ENCODE data around the gene ZNF264.
"Not testable (repeated sequence)": the region's sequence is repeated elsewhere in the genome, so short reads cannot be mapped to it uniquely, and the experiment has no call there.

Gene ZNF264

DNA sequence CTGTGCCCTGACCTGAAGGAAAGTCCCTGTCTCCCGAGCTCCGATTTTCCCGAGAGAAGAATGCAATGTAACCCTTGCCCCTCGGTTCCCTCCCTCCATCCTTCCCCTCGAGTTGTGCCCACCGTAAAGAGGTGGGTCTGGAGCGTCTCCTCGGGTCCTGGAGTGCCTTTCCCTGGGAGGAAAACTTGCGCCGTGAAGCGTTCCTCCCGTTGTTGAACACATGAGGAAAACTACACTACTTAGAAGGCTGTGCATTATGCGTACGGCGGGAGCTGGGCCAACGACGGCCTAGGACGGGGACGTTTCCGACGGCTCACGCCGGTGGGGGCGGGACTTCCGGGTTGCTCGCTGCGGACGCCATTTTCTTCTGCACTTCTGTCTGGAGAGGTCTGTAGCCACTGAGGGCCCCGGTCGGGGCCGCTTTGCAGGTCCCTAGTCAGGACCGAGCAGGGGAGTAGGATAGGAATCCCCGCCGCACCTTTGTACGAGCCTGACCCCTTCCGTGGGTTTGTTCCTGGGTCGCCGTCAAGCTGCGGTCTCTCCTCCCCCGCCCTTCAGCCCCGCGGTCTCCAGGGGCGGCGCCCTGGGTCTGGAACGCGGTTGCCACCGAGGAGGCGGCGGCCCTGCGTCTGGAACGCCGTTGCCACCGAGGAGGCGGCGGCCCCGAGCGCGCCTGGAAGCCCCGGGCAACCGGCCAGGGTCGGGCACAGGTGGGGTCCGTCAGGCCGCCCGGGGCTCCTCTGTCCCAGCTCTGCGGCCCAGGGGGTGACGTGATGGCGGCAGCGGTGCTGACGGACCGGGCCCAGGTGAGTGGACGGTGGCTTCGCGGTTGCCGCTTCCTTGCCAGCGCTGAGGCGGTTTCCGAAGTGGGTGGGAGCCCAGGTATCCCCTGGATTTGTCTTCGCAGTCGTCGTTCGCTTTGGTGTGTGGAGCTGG lies at the start of gene ZNF264:
TSS of gene ZNF264 (plus strand) at position 360 of the 936 bp plus-strand sequence. CDS start at position 774, 414 bp downstream.
- DNase-seq (ENCODE audit: low read depth) = peak; percentile 70

DNA sequence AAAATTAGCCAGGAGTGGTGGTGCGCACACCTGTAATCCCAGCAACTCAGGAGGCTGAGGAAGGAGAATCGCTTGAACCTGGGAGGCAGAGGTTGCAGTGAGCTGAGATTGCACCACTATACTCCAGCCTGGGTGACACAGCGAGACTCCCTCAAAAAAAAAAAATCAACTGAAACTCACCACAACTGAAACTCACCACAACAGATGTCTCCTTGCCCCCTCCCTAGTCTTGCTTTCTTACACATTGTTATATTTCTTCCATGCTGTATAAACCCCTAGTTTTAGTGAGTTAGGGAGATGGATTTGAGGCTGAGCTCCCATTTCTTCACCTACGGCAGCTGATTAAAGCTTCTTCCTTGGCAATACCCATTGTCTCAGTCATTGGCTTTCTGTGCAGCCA lies 49.6 kb upstream of the ZNF264 start:
- no peak for DNase-seq (ENCODE audit: low read depth)

DNA sequence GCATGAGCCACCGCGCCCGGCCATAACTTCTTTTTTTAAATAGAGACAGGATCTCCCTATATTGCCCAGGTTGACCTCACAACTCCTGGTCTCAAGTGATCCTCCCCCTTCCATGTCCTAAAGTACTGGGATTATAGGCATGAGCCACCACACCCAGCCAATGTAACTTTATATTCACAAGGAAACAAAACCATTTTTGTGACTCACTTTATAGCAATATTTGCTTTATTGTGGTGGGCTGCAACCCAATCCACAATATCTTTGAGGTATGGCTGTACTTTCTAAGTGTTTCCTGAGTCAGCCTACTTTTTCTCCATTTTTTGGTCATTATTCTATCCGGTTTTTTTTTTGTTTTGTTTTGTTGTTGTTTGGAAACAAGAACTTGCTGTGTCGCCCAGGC lies 38.4 kb upstream of the ZNF264 start:
- no peak for DNase-seq (ENCODE audit: low read depth)

DNA sequence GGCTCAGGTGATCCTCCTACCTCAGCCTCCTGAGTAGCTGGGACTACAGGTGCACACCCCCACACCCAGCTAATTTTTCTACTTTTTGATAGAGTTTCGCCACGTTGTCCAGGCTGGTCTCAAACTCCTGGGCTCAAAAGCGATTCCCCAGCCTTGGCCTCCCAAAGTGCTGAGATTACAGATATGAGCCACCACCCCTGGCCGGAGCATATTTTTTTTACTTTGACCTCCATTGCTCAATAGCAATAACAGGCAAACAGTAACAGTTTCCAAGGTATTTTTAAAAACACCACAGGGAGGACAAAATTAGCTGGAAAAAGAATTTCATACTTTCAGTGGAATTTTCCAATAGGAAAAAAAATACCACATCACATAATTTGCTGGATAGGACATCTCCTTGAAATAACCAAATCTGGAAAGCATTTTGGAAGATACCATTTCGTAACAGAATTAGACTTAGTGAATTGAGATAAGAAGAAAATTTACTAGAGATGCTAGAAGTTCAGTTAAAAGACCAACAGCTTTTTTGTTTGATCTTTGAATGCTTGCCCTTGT lies 29.2 kb upstream of the ZNF264 start:
- no peak for DNase-seq (ENCODE audit: low read depth)

DNA sequence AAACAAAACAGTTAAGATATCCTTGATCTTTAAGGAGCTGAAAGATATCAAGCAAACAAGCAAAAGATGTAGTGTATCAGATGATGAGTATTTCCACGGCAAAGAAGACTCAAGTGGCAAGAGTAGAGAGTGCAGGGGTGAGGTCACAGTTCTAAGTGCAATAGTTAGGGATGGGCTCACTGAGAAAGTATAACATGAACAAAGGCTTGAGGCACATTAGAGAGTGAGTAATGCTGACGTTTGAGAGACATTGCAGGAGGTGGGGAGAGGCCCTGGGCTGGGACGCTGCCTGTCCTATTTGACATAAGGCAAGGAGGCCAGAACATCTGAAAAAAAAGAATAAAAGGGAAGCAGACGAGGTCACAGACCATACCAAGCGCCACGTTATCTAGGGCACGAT lies 25.5 kb upstream of the ZNF264 start:
- no peak for DNase-seq (ENCODE audit: low read depth)

DNA sequence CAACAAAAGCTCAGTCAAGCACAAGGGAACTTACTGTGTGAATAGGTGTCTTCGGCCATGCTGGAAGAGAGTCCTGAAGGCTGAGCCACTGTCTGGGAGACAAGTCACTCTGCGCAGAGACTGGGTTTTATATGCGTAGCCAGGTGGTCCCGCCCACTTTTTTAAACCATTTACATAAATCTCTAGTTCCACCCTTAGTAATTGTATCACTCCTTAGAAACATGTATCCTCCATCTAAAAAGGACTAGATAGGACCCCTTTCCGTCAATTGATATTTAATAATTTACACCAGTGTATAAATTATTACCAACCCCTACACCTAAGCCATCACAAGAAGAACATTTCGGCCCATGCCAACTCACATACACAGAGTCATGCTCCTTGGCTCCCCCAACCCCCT lies 23.9 kb upstream of the ZNF264 start, which contains the start of gene DUXA:
TSS of gene DUXA (minus strand) at position 101 of the 400 bp plus-strand sequence. CDS start at position 59, 42 bp downstream.
- no peak for DNase-seq (ENCODE audit: low read depth)

DNA sequence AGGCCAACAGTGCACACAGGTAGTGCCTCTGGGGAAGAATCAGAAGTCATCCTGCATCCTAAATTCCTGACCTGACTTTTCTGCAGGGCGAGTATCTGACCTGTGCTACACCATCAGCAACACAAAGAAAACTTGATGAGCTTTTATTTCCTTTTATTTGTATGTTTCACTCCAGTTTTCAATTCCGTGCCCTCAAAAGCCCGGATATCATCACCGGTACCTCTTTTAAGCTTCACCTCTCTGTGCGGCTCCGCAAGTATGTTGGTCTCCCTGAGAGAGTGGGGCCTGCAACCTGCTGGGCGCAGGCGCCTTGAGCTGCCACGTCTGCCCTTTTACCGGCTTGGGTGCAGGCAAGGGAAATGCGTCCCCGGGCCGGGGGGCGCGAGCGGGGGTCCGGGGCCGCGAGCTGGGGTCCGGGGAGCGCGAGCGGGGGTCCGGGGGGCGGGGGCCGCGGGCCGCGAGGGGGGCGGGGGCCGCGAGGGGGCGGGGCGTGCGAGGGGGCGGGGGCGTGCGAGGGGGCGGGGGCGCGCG lies 19.7 kb upstream of the ZNF264 start:
- no peak for DNase-seq (ENCODE audit: low read depth)

DNA sequence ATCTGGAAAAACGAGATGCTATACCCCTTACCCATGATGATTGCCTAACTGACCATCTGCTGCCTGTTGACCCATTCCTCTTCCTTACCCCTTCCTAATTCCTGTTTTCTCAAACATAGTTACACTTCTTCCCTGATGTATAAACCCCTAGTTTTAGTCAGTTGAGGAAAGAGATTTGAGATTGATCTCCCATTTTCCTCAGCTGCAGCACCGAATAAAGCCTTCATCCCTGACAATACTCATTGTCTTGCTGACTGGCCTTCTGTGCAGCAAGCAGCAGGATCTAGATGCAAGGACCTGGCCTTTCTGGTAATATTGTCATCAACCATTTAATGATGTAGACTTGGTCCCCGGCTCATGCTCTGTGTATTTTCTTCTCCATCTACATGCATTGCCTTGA lies 999 bp upstream of the ZNF264 start:
- DNase-seq (ENCODE audit: low read depth) = no peak

DNA sequence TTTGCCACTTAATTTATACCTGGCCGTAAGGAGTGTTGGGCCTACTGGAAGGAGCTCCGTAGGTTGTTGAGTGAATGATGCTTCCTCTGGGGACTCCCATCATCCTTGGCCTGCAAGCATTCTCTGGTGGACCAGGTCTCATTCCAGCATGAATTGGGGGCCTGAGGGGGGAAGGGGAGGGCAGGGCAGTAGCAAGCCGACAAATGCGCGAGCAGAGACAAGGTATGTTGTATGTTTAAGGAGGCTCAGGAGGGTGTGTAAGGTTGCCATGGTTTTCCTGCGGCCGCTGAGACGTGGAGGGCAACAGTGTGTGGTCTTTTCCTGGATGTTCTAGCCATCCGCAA lies 749 bp downstream of the ZNF264 start:
- no peak for DNase-seq (ENCODE audit: low read depth)

DNA sequence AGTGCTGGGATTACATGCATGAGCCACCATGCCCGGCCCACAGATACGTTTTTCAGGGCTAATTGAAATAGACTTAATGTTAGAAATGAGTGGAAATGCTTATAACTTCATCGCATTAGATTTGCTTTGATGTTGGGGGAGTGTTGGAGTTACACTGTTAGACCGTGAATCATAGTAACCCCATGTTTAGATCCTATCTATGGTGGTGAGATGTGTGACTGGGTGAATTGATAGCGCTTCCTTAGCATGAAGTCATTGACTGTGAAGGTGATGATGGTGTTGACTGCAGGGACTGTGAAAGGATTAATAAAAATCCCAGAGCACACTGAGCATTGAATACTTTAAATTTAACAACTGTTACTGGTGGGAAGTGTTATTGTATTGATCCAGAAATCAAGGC lies 1.7 kb downstream of the ZNF264 start:
- DNase-seq (ENCODE audit: low read depth) = no peak

DNA sequence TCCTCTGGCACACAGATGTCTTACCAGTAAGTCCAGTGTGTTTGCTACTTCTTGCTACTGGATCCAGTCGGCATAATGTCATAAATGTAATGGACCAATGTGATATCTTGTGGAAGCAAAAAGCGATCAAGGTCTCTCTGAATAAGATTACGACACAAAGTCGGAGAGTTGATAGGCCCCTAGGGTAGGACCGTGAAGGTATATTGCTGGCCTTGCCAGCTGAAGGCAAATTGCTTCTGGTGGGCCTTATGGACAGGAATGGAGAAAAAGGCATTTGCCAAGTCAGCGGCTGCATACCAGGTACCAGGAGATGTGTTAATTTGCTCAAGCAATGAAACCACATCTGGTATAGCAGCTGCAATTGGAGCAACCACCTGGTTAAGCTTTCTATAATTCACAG lies 6.6 kb downstream of the ZNF264 start:
- DNase-seq (ENCODE audit: low read depth) = not testable (repeated sequence)

DNA sequence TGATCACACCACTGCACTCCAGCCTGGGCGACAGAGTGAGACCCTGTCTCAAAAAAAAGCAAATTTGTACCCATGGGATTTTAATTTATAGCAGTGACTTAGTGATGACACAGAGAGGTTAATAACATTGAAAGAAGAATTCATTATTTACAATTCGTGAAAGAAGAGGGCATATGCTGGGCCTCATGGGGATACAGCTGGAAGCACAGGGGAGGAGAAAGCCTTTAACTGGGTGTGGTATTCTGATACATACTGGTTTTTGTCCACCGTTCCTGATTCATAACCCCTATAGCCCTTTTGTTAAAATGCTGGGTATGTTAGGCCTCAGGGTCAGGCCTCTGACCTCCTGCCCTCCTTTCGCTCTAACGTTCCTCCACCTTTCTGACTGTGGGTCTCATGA lies 10.9 kb downstream of the ZNF264 start:
- no peak for DNase-seq (ENCODE audit: low read depth)

DNA sequence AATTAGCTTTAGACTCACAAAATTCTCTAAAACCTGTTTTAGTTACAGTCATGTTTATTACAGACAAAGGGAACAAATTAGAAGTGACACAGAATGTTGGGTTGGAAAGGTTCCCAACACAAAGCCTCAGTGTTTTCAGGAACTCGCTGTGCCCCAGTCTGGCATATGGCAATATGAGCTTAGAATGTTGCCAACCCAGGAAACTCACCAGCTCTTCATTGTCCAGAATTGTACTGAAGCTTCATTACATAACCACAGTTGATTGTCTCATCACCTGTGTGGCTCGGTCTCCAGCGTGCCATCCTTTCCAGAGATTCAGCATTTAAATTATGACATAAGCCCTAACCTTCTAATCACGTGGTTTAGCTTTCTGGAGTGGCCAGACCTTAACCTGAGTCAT lies 19.1 kb downstream of the ZNF264 start:
- DNase-seq (ENCODE audit: low read depth) = no peak

DNA sequence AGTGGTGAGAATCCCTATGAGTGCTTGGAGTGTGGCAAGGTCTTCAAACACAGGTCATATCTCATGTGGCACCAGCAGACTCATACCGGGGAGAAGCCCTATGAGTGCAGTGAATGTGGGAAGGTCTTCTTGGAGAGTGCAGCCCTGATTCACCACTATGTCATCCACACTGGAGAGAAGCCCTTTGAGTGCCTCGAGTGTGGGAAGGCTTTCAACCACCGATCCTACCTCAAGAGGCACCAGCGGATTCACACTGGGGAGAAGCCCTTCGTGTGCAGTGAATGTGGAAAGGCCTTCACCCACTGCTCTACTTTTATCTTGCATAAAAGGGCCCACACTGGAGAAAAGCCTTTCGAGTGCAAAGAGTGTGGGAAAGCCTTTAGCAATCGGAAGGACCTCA lies 20.8 kb downstream of the ZNF264 start:
- no peak for DNase-seq (ENCODE audit: low read depth)

DNA sequence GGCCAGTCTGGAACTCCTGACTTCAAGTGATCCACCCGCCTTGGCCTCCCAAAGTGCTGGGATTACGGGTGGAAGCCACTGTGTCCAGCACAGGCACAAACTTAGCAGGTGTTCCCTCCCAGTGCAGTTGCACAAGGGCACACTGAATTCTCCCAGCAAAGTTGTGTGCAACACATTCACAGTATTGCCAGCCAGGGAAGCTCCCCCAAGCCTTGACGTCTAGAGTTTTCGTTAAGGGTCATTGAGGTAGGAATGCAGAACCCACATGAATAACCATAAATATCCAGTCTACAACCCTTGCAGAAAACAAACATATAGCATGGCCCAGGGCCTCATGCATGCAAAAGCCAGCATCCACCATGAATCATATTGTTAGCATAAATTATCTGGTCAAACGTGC lies 36.2 kb downstream of the ZNF264 start:
- DNase-seq (ENCODE audit: low read depth) = no peak

DNA sequence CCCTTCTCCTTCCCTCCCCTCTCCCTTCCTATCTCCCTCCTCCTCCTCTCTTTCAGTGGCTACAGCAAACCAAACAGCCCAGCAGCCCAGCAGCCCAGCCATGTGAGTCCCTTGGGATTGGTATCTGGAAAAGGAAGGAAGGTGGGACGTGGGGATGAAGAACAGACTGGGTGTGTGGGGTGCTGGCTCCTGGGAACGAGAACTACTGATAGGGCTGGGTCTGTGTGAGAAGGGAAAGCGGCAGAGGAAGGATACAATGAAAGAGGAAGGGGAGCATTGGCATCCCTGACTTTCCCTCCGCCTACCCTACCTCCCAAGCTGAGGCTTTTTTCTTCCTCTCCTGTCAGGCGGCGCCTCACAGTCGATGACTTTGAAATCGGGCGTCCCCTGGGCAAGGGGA lies 40.4 kb downstream of the ZNF264 start:
- no peak for DNase-seq (ENCODE audit: low read depth)

DNA sequence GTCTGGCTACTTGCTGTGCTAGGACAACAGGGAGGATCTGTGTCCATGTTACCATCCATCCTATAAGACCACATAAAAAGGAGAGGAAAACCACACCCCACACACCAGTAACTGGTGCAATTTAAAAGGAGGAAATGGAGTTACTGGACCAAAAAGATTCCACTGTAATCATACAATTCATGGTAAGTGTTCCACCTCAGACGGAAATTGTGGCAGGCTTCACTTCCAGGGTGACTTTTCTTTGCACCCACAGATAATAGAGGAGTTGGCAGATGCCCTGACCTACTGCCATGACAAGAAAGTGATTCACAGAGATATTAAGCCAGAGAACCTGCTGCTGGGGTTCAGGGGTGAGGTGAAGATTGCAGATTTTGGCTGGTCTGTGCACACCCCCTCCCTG lies 41.9 kb downstream of the ZNF264 start:
- no peak for DNase-seq (ENCODE audit: low read depth)

DNA sequence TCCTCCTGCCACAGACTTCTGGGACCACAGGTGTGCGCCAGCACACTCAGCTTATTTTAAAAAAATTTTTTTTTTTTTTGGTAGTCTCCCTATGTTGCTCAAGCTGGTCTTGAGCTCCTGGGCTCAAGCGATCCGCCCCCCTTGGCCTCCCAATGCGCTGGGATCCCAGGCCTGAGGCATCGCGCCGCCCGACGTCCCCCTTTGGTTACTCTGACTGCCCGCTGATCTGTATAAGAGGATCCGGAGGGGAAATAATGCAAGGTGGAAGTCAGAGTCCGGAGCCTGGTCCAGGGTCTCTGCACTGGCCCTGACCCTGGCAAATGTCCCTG lies 48.6 kb downstream of the ZNF264 start:
- DNase-seq (ENCODE audit: low read depth) = no peak

DNA sequence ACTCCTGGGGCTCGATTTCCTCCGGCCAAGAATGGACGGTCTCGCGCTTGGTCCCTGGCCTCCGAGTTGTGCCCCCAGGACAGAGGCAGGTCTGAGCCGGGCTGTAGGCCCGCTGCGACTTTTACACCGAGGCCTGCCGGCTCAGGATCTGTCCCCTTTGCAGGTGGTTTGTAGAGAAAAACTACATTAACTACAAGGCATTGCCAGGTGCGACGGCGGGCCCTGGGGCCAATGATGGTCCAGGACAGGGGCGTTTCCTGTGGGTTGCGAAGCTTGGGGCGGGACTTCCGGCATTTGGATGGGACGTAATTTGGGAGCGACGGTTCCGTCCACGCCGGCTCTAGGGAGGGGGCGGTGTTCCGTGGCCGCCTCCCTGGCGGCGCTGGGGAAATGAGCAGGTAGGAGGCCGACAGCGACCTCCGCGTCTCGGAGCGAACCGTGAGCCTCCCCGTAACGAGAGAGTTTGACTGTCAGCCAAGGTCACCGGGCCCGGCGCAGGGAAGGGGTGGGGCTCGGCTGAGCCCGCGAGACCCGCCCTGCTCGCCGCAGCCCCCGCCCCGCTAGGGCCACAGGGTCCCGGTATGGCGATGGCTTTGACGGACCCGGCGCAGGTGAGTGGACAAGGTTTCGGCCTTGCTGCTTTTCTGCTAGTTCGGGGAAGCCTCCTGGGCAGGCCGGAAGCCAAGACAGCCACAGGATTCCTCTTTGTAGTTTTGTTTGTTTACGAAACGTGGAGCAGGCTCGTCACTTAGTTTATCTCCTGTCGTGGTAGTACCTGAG lies 49.2 kb downstream of the ZNF264 start, which contains the start of gene ZNF805:
TSS of gene ZNF805 (plus strand) at position 322 of the 780 bp plus-strand sequence. CDS start at position 582, 260 bp downstream.
- peak; percentile 73 for DNase-seq (ENCODE audit: low read depth)

DNA sequence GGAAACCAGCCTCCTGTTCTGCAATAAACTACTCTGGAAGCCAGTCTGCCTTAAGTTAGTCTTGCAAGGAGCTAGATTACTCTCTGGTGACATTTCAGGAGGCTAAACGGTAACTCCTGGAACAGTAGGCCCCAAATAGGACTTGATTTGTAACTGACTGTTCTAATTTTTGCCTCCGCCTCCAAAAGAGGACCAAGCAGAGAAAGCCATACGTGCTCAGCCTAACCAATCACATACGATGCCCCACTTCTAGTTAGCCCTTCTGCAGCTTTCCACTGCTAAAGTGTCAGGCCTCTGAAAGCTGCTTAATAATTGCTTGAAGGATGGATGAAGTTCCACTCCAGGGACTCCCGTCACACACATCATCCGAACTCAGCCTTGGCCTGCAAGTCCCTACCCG lies 49.9 kb downstream of the ZNF264 start:
- DNase-seq (ENCODE audit: low read depth) = no peak

DNA sequence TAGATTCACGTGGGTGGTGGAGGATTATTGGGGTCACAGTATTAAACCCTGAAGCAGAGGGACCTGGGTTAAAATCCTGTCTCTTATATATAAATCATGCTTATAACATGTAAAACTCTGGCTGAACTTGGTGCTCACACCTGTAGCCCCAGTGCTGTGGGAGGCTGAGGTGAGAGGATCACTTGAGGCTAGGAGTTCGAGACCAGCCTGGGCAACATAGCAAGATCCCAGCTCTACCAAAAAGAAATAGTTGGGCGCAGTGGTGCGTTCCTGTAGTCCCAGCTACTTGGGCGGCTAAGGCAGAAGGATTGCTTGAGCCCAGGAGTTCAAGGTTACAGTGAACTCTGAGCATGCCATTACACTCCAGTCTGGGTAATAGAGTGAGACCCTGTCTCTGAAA lies 51.5 kb downstream of the ZNF264 start:
- no peak for DNase-seq (ENCODE audit: low read depth)

DNA sequence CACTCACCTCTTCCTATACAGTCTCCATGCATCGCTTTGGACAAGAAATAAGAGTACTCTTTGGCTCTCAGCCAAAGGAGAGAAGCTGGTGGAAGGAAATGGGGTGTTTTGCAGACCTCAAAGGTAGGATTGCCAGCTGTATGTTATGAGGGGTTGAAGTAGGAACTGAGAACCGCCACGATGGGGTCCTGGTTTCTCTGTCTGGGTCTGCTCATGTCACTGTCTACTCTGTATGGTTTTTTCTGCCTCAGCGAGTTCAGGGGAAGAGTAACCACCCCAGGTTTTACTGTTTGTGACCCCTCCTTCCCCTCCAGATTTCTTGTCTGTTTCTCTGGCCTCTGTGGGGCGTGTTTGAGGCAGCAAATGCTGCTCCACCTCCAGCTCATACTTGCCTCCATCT lies 53.2 kb downstream of the ZNF264 start:
- DNase-seq (ENCODE audit: low read depth) = no peak

DNA sequence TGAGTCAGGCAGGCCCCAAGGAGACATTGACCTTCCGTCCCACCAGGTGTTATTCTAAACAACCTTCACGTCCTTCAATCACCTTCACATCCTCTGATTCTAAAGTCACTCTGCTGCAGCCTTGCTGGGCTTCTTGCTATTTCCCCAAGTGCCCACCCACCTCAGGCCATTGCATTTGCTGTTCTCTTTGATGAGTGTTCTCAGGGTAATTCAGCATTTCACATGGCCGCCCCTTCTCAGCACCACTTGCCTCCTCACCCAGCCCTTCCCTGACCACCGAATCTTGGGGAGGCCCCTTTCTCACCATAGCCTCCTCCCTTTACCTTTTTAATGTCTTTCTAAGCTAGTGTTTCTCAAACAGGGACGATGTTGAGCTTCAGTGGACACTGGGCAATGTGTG lies 53.8 kb downstream of the ZNF264 start:
- DNase-seq (ENCODE audit: low read depth) = no peak
